Measurements from ENCODE around the gene RFPL3.
"Not testable (repeated sequence)": the region's sequence is repeated elsewhere in the genome, so short reads cannot be mapped to it uniquely, and the experiment has no call there.

The RFPL3 gene

DNA sequence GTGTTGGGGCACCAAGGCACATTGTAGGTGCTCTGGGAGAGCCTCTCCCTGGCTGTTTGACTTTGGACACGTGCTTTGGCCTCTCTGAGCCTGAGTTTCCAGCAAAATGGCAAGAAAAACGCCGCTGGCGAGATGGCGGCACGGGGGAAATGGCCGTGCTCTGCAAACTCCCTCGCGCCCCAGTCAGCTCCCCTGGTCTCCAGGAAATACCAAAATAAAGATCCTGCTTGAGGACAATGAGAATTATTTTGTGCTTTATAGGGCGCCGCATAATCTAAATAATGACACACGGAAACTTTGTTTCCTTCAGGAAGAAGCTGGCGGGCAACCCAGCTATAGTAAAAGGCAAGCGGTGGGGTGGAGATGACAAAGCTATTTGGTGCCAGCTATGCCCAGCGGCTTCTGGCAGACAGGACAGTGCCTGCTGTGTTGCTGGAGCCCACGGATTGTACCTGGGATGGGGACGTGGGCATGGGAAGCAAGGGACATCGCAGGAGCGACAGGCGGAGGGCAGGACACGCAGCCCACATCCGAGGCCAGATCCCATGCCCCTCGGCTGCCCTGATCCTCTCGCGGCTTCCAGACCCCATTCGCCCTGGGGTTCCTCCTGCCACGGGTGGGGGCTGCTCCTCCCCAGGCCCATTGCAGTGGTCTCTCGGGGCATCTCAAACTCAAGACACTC, 26.3 kb upstream of the RFPL3 start:
- DNase-seq (ENCODE audit: low read depth): no peak

DNA sequence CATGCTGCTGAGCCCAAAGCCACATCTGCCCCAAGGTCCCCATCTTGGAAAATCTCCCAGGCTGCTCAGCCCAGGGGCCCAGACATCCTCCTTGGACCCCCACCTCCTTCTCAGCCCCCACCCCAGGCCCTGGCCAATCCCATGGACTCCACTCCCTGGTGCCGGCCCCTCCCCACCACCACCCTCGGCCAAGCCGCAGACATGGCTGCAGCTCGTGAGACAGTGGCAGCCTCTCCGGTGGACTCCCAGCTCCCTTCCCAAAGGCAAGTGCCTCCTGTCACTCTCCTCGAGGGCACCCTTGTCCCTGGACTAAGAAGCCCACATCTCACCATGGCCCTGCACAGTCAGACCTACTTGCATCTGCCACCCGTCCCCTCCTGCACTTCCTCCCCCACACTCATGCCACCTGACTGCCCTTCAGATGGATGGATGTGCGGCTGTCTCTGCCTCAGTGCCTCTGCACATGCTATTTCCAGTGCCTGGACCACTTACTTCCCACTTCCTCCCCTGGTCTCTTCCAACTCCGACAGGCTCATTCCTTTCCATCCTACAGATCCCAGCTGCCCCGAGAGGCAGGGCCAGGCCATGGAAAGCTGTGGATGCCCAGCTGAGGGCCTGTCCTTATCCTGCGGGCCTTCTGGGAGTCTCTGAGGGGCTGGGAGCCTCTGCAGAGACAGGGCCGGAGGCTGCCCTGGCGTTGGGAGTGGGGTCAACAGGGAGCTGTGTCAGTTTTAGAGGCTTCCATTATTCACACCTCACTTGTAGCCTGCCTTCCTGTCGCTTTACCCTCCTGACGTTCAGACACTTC, 25.5 kb upstream of the RFPL3 start:
- no peak for DNase-seq (ENCODE audit: low read depth)

DNA sequence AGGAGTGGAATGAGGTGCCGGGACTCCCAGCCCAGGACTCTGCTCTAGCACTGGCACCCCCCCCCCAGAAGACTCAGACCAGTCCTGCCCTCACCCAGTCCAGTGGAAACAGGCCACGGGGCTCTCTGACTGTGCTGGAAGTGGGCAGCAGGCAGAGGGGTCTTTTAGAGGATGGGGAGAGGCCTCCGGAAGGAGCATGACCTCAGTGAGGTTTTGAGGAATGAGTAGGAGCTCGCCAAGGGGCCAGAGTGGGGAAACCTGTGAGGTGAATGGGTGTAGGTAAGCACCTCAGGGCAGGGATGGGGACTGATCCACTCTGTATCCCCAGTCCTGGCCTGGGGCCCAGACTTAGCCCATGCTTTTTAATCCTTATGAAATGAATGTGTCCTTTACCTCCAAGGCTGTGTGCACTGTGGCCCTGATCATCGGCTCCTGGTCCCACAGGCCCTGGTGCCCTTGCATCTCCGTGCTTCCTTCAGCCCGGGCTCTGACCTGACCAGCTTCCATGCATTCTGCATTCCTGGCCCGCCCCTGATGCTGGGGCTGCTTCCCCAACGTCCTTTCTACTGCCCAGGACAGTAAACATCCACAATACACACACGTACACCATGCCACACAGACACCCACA, 24.4 kb upstream of the RFPL3 start:
- no peak for DNase-seq (ENCODE audit: low read depth)

DNA sequence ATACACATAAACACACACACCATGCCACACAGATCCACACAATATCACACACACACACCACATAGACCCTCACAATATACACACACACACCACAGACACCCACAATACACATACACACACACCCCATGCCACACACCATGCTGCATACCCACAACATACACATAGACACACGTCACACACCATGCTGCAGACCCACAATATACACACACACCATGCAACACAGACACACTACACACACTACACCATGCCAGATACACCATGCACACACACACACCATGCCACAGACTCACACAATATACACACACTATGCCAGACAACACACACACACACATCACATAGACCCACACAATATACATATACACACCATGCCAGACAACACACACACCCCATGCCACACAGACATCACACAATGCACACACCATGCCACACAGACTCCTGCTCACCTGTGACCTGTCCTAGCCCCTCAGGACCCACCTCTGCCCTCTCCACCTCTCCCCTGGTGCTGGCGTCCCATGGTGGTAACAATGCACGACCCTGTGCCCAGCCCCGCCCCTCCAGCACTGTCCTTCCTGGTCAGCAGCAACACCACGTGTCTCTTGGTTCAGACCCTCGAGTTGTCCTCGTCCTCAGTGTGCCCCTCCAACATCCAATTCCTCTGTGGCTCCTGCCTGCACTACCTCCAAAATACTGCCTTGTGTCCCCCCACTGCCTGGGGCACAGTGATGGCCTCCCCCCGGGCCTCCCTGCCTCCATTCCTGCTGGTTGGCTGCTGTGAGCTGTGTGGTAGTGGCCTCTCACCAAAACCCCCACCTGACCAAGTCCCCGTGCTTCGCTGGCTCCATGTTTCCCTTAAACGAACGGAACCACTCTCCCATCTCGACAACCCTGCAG, 23.7 kb upstream of the RFPL3 start:
- DNase-seq (ENCODE audit: low read depth): no peak

DNA sequence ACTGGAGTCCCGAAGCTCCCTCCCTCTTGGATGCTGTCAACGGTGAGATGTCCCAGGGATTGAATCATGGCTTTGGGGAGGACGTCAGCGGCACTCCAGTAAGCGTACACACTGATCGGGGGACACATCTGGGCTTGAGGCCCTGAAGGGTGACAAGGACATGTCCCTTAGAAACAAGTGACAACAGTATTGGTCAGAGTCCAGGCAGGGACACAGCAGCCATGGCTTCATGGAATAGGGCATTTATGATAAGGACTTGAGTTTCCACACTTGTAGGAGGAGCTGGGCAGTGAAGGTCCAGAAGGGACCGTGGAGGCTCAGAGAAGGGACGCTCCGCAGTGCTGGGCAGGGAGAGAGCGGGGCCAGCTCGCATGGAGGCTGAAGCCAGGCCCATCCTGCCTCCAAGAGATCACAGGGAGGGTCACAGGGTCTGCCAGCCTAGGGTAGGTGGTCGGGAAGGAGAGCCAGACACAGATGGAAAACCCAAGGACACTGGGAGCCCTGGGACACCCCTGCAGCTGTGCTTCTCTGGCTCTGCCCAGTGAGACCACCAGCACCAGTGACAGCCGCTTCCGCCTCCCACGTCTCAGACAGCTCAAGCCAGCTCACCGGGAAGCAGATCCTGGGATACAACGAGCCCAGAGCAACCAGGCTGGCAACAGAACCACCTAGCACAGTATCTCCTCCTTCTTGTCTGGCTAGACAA, 22.9 kb upstream of the RFPL3 start:
- DNase-seq (ENCODE audit: low read depth): no peak

DNA sequence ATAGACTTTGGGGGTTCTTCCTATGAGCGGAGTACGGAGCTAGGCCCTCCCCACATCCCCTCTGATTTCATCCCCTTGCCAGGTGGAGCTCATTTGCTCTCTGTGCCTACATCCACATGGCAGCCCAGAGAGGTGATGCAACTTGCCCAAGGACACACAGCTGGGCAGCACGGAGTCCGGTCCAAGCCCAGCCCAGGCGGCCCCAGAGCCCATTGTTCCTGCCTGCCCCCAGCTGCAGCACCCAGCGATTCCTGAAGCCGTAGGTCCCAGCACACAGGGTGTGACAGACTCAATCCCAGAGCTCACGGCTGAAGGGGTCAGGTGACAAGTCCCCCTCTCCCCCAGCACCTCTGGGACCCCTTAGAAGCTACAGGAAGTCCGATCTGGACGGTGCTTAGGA, 22.2 kb upstream of the RFPL3 start:
- DNase-seq (ENCODE audit: low read depth): no peak

DNA sequence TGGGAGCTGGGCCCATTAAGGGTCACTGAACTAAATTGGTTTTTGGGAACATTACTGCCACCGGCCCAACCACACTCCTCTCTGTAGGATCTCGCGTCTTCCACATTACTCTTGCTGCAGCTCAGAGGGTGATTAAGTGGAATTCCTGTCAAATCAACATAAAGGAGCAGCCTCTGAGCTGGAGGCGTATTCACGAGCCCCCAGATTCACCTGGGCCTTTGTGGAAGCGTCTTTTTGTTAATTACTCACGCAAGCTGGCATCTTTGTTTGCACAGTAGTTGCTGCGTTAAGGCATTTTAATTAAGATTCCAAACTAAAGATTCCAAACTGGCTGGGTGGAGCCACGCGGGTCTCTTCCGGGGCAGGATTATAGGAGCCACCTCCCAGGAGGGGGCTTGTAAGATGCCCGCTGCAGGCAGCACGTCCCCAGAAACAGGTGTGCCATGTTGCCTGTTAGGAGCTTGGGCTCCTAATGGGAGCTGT, 21.5 kb upstream of the RFPL3 start:
- no peak for DNase-seq (ENCODE audit: low read depth)

DNA sequence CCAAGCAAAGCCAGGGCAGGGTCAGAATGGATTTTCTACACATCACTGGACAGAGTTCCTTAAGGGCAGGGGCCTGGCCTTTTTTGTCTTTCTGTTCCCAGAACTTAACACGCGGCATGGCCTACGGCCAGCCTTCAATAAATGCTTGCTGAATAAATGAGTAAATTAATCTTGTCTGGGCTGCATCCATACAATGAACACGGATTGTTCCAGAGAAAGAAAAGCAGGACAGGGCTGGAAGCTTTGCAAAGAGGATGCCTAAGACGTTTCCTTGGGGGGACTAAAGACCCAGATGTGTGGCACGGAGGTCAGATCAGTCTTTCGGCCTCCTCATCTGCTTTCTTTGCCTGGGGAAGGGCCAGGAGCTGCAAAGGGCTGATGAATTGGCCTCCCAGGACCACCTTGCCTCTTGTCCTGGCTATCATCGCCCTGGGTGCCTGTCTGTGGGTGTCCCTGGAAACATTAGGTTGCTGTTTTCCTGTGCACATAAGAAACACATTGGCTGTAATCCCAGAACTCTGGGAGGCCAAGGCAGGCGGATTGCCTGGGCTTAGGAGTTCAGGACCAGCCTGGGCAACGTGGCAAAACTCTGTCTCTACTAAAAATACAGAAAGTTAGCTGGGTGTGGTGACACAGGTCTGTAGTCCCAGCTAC, 20.8 kb upstream of the RFPL3 start:
- no peak for DNase-seq (ENCODE audit: low read depth)

DNA sequence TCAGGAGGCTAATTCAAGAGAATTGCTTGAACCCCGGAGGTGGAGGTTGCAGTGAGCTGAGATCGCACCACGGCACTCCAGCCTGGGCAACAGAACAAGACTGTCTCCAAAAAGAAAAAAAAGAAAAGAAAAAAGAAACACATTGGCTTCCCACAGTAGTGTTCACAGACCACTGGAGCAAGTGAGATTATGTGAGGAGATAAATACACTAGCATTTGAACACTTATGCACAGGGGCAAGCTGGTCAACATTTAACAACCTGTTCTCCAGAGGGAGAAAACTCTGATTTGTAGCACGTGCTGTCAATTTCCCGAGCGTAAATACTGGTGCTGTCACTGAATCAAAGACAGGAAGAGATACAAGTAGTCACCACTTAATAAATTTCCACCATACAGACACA, 20.2 kb upstream of the RFPL3 start:
- not testable (repeated sequence) for DNase-seq (ENCODE audit: low read depth)

DNA sequence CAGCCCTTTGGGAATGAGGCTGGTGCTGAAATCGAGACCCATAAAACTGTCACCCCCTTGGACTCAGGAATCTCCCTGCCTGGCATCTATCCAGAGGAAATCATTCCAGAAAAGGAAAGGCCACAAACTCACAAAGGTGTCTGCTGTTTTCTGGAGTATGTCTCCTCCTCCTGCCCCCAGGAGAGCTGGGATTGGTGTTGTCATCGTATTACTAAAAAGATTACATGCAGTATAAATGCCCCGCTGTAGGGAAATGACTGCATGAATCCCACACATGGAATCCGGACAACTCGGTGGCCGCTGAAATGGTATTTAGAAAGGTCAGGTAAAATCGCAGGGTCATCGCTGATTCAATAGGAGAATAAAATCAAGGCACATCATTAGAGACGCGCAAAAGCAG, 18.9 kb upstream of the RFPL3 start:
- DNase-seq (ENCODE audit: low read depth): no peak

DNA sequence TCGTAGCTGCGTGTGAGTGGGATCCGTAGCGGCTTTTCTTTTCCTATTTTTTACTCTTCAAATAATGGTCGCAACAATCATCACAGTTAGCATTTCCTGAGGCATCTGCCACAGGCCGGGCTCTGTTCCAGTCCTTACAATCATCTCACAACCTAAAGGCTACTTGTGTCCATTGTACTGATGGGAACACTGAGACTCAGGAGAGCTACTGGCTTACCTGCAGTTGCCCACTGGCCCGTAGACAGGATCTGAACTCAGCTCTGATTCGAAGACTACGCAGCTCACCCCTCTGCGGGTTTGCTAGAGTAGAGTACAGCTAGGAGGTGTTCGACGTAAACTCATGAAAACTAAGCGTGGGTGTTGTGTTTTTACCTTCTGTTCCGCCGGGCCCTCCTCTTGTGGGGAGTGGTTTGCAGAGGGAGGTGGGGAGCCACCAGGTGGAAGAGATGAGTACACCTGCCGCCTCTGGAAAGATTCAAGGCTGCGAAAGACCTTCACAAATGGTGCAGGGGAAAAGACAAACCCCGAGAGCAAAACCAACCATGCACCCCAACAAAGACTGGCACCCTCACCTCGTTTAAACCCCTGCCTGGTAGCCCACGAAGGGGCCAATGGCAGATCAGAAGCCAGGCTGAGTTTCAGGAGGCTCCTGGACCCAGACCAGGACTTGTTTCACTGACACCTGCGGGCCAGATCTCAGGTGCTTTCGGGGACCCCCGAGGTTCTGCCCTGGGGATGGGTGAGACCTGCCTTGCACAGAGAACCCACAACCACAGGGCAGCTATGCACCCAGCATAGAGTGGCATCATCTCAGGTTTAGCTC, 18.3 kb upstream of the RFPL3 start:
- no peak for DNase-seq (ENCODE audit: low read depth)

DNA sequence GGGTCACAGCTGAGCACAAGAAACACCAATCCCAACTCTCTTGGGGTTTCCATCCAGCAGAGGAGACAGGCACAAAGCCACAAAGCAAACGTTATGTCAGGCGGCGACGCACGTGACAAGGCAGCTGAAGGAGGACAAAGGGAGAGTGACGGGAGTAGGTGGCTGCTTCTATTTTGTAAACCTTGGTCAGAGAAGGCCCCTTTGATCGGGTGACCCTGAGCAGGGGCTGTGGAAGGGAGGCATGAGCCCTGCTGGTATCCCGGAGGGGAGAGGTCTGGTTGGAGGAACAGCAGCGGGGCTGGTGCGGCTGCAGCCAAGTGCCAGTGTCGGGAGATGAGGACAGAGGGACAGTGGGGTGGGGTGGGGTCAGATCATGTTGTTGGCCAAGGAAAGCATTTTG, 17.3 kb upstream of the RFPL3 start:
- no peak for DNase-seq (ENCODE audit: low read depth)

DNA sequence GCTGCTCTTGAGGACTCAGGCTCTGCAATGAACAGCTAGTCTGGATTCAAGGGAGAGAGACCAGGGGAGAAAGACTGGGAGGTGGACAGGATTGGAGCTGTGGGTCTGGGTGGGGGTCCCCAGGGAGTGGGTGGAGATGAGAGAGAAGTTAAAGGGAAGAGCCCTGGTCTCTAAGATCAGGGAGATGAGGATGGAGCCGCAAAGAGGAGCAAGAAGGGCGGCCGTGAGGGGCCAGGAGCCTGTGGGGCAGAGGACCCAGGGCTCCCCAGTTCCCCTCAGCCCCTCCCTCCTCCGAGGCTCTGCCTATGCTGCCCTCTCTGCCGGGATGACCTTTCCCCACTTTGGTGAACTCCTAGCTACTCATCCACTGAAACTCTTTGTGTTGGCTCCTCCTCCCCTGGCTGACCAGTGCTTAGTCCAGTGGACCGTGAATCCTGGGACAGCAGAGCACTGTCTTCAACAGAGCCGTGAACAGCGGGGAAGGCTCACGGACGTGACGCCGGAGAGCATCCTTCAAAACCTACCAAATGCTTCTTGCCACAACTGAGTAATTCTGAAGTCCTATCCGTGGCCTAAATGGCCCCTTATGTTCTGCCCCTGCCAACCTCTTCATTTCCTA, 16.4 kb upstream of the RFPL3 start:
- DNase-seq (ENCODE audit: low read depth): no peak

DNA sequence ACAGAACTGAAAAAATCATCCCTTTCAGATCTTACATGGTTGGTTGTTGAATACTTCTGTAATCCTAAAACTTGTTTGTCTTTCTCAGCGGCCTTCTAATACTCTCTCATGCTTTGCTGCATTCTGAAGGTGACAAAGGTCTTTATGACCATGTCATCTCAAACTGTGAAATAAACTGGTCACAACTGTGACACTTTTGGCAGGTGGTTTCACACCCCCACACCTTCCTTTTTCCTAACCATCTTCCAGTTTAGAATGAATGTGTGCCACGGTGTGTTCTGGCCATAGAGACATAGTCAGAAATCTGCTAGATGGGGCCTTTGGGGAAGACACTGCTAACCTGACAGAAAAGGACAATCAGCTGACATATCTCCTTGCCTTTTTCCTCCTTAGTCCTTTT, 14.7 kb upstream of the RFPL3 start:
- no peak for DNase-seq (ENCODE audit: low read depth)

DNA sequence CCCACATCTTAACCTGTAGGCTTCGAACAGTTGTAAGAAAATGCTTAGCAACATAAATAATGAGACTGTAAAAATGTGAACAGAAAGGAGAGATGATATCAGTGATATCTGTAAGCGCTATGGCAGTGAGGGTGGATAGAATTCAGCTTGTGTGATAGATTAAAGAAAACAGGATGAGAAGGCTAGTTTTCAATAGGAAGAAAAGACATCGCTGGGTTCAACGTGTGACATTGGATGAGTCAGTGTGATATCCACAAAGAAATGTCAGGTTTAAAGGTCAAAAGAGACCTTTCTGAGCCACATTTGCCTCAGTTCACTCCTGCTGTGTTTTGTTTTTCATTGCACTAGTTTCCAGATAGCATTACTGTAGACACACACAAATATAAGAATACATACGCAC, 13.7 kb upstream of the RFPL3 start:
- no peak for DNase-seq (ENCODE audit: low read depth)

DNA sequence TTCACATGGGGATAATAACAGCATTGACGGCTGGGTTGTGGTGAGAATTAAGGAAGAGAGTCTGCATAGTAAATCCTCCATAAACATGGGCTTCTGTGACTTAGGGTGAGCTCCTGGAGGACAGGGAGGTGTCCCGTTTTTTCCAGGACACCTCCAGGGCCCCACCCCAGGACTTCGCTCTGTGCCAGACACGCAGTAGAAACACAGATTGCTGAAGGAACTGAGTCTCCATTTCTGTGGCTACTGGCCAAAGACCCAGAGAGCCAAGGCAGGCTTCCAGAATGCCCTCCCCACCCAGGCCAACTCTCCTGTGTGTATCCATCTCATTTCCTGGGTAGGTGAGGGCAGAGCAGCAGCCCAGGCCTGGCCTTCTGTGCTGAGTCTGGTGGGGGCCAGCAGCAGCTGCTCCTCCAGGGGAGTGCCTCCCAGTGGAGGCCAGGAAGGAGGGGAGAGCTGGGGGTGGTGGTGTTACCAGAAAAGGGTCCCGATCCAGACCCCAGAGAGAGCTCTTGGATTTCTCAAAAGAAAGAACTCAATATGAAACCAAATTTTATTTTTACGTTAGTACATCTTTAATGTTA, 9.5 kb upstream of the RFPL3 start:
- DNase-seq (ENCODE audit: low read depth): no peak

DNA sequence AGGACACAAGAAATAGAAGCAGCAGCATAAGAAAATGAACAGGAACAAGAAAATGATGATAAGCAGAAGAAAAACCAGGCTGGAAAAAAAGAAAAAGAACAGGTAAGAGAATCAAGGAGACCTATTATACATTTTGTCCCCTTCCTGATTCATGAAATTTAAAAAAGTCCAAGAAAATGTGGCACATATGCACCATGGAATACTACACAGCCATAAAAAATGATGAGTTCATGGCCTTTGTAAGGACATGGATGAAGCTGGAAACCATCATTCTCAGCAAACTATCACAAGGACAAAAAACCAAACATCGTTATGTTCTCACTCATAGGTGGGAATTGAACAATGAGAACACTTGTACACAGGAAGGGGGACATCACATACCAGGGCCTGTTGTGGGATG, 5.8 kb upstream of the RFPL3 start:
- not testable (repeated sequence) for DNase-seq (ENCODE audit: low read depth)

DNA sequence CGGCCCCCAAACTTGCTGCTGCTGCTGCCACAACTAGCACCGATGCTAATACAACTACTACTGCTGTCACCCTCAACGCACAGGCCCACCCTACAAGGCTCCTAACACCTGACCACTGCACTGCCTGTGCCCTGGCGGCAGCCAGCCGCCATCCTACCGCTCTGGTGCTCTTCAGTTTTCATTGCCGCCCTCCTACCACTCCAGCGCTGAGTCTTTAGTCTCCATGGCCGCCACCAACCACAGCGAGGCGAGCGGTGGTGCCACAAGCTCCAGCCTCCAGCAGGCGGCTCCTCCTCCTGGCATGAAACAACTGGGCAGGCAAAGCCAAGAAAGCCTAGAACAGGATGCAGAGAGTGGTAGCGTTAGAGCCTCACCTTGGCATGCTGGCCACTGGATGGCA, 5.0 kb upstream of the RFPL3 start:
- DNase-seq (ENCODE audit: low read depth): no peak

DNA sequence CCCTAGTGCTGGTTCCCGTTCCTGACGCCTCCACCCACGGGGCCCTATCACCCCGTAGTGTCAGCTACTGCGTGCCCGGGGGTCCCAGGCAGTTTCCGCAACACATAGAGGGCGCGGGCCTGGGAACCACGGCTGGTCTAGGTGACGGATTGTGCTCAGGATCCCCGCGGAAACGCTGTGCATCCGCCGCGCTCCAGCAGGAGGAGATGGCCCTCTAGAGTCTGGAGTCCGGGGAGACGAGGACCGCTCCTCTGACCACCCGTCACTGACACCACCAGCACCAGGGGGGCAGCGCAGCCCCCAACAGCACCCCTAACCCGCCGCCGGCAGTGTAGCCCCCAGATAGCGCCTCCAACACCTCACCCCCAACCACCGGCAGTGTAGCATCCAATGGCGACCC, 4.4 kb upstream of the RFPL3 start:
- DNase-seq (ENCODE audit: low read depth): no peak
